T-helper 2 cell treated with Interferon-gamma antibody and Interleukin-4, amounts not matched to agents 5 μg/mL and 100 μg/mL, for 36 hours (primary cell): Measurements from ENCODE around the gene USP32.

Source experiments
- DNase-seq: peaks from one replicate; pipeline ENCODE4 v3.0.0; 2021; ENCODE audit warnings: low spot score
- H3K27ac Mint-ChIP-seq: one replicate; pipeline ENCODE4 v1.8.0; 2021; ENCODE audit warnings: mild to moderate bottlenecking, mixed read lengths
- H3K27me3 Mint-ChIP-seq: one replicate; pipeline ENCODE4 v1.8.0; 2021; ENCODE audit warnings: low read depth, mixed read lengths
- H3K36me3 Mint-ChIP-seq: one replicate; pipeline ENCODE4 v1.8.0; 2021; ENCODE audit warnings: low read depth, mixed read lengths
- H3K4me1 Mint-ChIP-seq: one replicate; pipeline ENCODE4 v1.8.0; 2021; ENCODE audit warnings: low read depth, mixed read lengths
- H3K4me3 Mint-ChIP-seq: one replicate; pipeline ENCODE4 v1.8.0; 2022; ENCODE audit warnings: mild to moderate bottlenecking, moderate library complexity, mixed read lengths
- H3K9me3 Mint-ChIP-seq: one replicate; pipeline ENCODE4 v1.8.0; 2021; ENCODE audit warnings: mixed read lengths

USP32 gene

GRCh38 chr17:60164164-60164563 is 227.8 kb downstream of the USP32 start:
- DNase-seq, result no peak
- no peak overlapping the region for H3K27ac Mint-ChIP-seq
- no peaks in the 10 kb centered on the region for H3K27me3 Mint-ChIP-seq
- no peaks in the 10 kb centered on the region for H3K36me3 Mint-ChIP-seq
- peaks cover 17% of the 10 kb centered on the region for H3K4me1 Mint-ChIP-seq
- no peak overlapping the region for H3K4me3 Mint-ChIP-seq
- H3K9me3 Mint-ChIP-seq, result no peaks in the 10 kb centered on the region

- H3K27me3 Mint-ChIP-seq, result no peaks in the 10 kb centered on the region
- H3K9me3 Mint-ChIP-seq, result no peaks in the 10 kb centered on the region
- H3K4me3 Mint-ChIP-seq, result no peak overlapping the region
- peaks cover 17% of the 10 kb centered on the region for H3K4me1 Mint-ChIP-seq
- H3K27ac Mint-ChIP-seq, result no peak overlapping the region
- no peak for DNase-seq
- H3K36me3 Mint-ChIP-seq, result no peaks in the 10 kb centered on the region
These were observed 228.7 kb downstream of the USP32 start for GRCh38 chr17:60163108-60163784.

GRCh38 chr17:60161598-60162330 is 230.2 kb downstream of the USP32 start:
- no peak for DNase-seq
- Mint-ChIP-seq H3K4me1 (peaks cover 17% of the 10 kb centered on the region), H3K27ac (no peak overlapping the region), H3K9me3 (no peaks in the 10 kb centered on the region), H3K4me3 (no peak overlapping the region), H3K27me3 (no peaks in the 10 kb centered on the region), H3K36me3 (no peaks in the 10 kb centered on the region)

- no peak for DNase-seq
- Mint-ChIP-seq H3K27ac (no peak overlapping the region), H3K4me3 (no peak overlapping the region), H3K27me3 (peaks cover 1% of the 10 kb centered on the region), H3K36me3 (no peaks in the 10 kb centered on the region), H3K4me1 (peaks cover 13% of the 10 kb centered on the region), H3K9me3 (no peaks in the 10 kb centered on the region)
These were observed 231.0 kb downstream of the USP32 start for GRCh38 chr17:60160829-60161501.

- H3K4me3 Mint-ChIP-seq, result no peak overlapping the region
- H3K9me3 Mint-ChIP-seq, result no peaks in the 10 kb centered on the region
- peaks cover 3% of the 10 kb centered on the region for H3K4me1 Mint-ChIP-seq
- no peaks in the 10 kb centered on the region for H3K36me3 Mint-ChIP-seq
- no peak for DNase-seq
- peaks cover 5% of the 10 kb centered on the region for H3K27me3 Mint-ChIP-seq
- no peak overlapping the region for H3K27ac Mint-ChIP-seq
These were observed 232.5 kb downstream of the USP32 start for GRCh38 chr17:60159479-60159866.

- Mint-ChIP-seq H3K27me3 (peaks cover 5% of the 10 kb centered on the region), H3K4me3 (no peak overlapping the region), H3K4me1 (no peaks in the 10 kb centered on the region), H3K27ac (no peak overlapping the region), H3K9me3 (no peaks in the 10 kb centered on the region), H3K36me3 (no peaks in the 10 kb centered on the region)
- no peak for DNase-seq
These were observed 233.0 kb downstream of the USP32 start for GRCh38 chr17:60158751-60159478.

DNA sequence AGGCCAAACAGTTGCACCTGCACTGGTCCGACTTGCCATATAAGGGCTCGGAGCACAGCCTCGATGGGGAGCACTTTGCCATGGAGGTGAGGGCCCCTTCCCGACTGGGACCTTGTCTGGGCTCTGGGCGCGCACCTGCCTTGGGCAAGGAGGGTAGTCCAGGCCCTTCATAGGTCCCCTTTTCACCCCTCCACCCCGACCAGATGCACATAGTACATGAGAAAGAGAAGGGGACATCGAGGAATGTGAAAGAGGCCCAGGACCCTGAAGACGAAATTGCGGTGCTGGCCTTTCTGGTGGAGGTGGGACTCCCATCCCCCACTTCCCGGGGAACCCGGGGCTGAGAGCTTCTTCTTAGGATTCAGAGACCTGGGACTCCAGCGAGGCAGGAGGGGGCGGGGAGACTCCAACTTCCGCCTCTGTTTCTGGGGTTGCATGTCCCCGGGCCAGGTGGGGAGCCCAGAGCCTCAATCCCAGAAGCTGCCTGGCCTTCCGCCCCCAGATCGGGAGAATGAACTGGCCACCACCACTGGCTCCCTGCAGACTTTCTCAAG is 234.4 kb downstream of the USP32 start:
- no peak overlapping the region for H3K4me3 Mint-ChIP-seq
- peaks cover 13% of the 10 kb centered on the region for H3K27me3 Mint-ChIP-seq
- no peaks in the 10 kb centered on the region for H3K36me3 Mint-ChIP-seq
- no peaks in the 10 kb centered on the region for H3K4me1 Mint-ChIP-seq
- no peaks in the 10 kb centered on the region for H3K9me3 Mint-ChIP-seq
- DNase-seq, result no peak
- no peak overlapping the region for H3K27ac Mint-ChIP-seq

DNA sequence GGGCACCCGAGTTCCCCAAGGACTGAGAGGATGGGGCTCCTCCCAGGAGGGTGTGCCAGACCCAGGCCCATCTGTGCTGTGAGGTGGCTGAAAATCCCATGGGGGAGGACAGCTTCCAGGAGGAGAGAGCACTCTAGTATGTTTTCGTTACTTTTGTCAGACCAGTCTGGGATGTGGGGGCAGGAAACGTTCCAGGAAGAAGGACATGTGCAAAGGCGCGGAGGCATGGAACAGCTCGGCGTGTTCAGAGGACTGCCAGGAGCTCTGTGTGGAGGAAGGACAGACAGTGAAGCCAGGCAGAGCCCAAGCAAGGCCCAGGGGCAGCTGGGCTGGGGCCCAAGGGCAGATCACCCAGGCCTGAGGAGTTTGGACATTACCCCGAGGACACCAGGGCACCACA is 235.2 kb downstream of the USP32 start:
- H3K4me1 Mint-ChIP-seq, result no peaks in the 10 kb centered on the region
- no peaks in the 10 kb centered on the region for H3K36me3 Mint-ChIP-seq
- no peak overlapping the region for H3K27ac Mint-ChIP-seq
- H3K9me3 Mint-ChIP-seq, result no peaks in the 10 kb centered on the region
- DNase-seq, result no peak
- no peak overlapping the region for H3K4me3 Mint-ChIP-seq
- peaks cover 19% of the 10 kb centered on the region for H3K27me3 Mint-ChIP-seq

DNA sequence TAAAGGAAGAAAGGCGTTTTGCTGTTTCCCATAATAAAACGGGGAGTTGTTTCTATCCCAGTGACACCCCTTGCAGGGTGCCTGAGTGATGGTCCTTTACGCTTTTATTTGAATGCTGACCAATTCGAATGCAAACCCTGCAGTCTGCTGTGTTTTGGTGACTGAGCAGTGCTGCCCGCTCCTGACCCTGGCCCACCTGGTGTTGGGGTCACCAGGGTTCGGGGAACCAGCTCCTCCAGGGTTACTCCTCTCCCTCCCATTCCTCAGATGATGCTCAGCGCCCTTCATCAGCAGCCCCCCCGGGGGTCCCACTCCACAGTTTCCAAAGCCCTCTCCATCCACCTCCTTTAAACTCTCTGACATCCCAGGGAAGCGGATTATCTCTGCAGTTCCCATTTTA is 236.1 kb downstream of the USP32 start:
- no peak overlapping the region for H3K27ac Mint-ChIP-seq
- H3K9me3 Mint-ChIP-seq, result no peaks in the 10 kb centered on the region
- H3K4me1 Mint-ChIP-seq, result peaks cover 8% of the 10 kb centered on the region
- no peak overlapping the region for H3K4me3 Mint-ChIP-seq
- no peak for DNase-seq
- peaks cover 28% of the 10 kb centered on the region for H3K27me3 Mint-ChIP-seq
- no peaks in the 10 kb centered on the region for H3K36me3 Mint-ChIP-seq

DNA sequence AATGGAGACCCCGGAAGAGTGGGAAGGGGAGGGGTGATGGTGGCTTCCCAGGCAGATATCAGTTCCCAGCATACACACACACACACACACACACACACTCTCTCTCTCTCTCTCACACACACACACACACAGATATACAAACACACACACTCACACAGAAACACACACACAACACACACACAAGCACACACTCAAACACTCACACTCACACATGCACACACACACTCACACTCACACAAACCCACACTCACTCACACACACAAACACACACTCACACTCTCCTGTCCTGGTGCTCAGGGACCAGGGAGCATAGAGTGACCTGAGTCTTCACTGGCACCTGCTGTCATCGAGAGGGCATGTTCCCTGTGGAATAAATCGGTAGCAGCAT is 236.5 kb downstream of the USP32 start:
- Mint-ChIP-seq H3K9me3 (no peaks in the 10 kb centered on the region), H3K4me1 (peaks cover 10% of the 10 kb centered on the region), H3K27ac (no peak overlapping the region), H3K36me3 (no peaks in the 10 kb centered on the region), H3K27me3 (peaks cover 32% of the 10 kb centered on the region), H3K4me3 (no peak overlapping the region)
- no peak for DNase-seq

- no peak for DNase-seq
- Mint-ChIP-seq H3K9me3 (no peaks in the 10 kb centered on the region), H3K4me1 (peaks cover 10% of the 10 kb centered on the region), H3K36me3 (no peaks in the 10 kb centered on the region), H3K27me3 (peaks cover 34% of the 10 kb centered on the region), H3K27ac (no peak overlapping the region), H3K4me3 (no peak overlapping the region)
These were observed 237.1 kb downstream of the USP32 start for GRCh38 chr17:60154616-60155426.

DNA sequence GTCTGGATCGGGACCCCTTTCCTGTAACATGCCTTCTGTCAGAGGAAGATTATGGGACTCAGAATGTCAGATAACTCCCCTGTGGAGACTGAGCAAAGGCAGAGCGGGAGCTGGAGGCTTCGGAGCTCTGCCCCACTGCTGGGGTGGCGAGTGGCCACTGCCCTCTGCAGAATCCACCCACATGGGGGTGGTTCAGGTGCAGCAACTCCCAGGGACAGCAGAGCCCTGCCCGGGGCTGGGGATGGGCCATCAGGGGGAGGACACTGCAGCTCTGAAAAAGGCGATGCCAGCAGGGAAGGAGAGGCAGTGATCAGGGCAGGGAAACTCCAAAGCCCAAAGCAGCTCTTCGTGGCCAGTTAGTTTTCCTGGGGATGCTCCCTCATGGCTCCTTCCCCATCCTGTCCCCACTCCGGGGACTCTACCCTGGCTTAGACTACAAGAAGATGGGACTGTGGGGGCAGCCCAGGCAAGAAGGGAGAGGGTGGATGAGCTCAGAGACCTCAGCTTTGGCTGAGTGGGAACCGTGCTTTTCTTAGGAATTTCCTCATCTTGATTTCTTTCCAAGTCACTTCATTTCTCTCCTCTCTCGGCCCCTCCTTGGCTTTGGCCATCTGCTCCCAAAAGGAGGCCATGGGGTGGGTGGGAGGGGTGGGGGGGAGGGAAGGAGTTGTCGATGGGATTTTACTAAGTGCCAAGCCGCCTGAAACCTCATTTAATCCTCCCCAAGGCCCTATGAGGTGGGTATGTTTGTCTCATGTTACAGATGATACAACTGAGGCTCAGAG is 238.1 kb downstream of the USP32 start:
- H3K4me3 Mint-ChIP-seq, result no peak overlapping the region
- no peaks in the 10 kb centered on the region for H3K36me3 Mint-ChIP-seq
- H3K27me3 Mint-ChIP-seq, result peaks cover 42% of the 10 kb centered on the region

More for the DNA sequence above, 238.1 kb downstream of the USP32 start:
- no peak overlapping the region for H3K27ac Mint-ChIP-seq
- peaks cover 12% of the 10 kb centered on the region for H3K4me1 Mint-ChIP-seq
- no peaks in the 10 kb centered on the region for H3K9me3 Mint-ChIP-seq
- no peak for DNase-seq
